ENCODE data around the gene OPRM1.
"Not testable (repeated sequence)": the region's sequence is repeated elsewhere in the genome, so short reads cannot be mapped to it uniquely, and the experiment has no call there.

The OPRM1 gene

GRCh38 chr6:154156135-154156896 is 117.3 kb downstream of the OPRM1 start:
- DNase-seq: peak; percentile 73

DNA sequence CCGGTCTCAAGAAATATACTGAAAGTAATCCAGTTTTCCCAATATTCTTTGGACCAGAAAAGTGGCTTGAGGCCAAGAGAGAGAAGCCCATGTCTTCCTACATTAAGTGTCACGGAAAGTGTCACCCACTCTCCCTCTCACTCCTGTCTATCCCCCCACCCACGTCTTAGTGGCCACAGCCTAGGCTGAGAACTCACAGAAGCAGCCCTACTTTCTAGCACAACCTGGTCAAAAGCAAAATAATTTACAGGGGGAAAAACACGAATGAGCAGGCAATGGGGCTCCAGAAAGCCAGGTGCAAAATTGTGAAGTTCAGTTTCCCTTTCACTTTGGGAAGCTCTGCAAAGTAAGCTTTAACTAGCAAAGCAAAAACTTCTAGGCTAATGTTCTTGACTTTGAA is 118.0 kb downstream of the OPRM1 start:
- DNase-seq: no peak

DNA sequence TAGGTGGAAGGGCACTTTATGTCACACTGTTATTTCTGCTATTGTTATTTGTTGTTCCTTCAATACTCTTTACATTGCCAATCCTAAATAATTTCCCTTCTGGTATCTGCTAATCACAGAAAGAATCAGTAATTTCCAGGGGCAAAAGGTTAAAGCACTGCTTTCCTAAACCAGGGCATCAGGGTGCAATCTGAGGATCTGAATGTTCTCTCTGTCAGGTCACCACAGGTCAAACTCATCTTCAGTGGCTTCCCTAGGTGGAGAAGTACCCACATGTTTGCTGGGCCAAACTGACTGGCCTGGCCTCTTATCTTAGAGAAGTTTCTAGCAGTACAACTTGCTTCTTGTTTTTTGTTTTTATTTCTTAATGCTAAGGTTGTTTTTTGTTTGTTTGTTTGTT is 118.7 kb downstream of the OPRM1 start:
- no peak for DNase-seq

DNA sequence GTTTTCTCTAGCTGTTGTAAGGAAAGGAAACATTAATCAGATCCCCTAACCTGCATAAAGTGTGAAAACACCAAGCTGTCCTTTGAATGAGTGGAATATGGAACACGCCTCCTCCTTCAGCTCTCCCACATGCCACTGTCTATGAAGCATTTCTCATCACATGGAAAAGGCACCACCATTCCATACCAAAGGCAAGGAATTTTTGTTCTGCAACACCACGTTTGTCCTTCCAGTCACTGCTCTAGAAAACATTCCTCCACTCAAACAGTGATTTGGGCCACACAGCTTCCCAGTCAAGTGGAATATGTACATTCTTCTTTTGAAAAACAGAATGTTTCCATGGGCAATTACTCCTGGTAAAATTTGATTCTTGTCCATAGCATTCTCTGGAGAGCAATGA is 120.1 kb downstream of the OPRM1 start:
- no peak for DNase-seq

DNA sequence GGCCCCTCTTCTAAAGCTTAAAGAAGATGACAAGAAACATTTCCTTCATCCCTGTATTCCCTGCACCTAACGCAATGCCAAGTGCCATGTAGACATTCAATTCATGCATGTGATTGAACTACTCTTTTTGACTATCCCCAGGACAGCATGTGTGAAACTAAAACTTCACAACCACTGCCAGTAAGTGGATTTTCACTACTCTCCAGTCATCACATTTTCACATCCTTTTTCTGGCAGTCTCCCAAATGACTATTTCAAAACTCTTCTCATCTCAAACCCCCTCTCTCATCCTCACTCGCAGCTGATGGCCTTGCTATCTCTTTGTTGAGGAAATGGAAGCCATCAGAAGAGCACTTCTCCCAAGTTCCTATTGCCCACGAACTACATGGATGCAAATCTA is 122.6 kb downstream of the OPRM1 start:
- DNase-seq: no peak

DNA sequence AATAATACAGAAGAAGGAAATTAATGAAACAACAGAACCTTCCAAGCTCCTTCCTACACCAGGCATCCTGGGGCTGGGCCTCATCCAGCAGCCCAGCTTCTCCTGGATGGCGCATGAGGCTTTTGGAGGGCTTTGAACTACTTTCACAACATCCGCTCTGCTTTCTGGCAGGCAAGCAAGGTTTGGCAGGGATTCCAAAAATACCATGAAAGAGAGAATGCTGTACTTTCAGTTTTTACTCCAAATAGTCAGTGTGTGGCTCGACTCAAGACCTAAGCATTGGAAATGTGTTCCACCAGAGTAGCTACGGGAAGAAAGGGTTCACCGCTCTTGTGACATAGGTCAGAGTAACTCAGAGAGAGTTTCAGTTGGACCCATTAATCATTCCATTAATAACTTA is 125.4 kb downstream of the OPRM1 start:
- DNase-seq: no peak

DNA sequence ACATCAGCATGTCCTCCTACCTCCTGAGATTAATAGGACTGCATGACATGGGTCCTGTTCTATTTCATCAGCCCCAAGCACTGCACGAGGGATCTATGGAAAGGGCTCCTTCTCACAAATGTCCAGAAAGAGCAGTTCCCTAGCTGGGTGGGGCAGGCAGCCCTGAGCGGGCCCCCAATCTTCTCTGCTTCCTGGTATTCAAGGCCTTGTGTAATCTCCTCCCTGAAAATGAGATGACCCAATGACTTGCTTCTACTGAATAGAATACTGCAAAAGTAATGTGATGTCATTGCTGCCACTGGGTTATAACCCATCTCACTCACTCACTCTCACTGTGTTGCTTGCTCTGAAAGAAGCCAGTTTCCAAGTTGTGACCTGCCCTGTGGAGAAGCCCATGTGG is 126.4 kb downstream of the OPRM1 start:
- no peak for DNase-seq

GRCh38 chr6:154166140-154166539 is 127.1 kb downstream of the OPRM1 start:
- DNase-seq: no peak

- peak; percentile 72 for DNase-seq
Measured at GRCh38 chr6:154167126-154167525, 128.1 kb downstream of the OPRM1 start.

GRCh38 chr6:154169193-154169847 is 130.3 kb downstream of the OPRM1 start:
- DNase-seq: no peak

DNA sequence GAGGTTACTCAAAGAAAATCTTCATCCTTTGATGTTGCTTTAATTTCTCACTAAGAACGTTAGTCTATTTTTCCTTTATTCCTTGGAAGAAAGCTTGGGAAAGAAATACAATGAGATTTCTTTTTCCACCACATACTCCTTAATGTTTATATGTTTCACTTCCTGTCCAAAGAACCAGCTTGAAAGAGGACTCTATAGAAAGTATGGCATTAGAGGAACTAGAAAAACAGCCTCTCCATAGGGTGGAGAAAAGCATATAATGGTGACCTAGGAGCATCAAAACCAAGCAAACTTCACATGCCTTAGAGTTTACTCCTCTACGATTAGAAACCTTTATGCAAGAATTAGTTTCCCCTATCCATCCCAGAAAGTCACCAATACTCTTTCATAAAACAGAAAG is 131.1 kb downstream of the OPRM1 start:
- no peak for DNase-seq

DNA sequence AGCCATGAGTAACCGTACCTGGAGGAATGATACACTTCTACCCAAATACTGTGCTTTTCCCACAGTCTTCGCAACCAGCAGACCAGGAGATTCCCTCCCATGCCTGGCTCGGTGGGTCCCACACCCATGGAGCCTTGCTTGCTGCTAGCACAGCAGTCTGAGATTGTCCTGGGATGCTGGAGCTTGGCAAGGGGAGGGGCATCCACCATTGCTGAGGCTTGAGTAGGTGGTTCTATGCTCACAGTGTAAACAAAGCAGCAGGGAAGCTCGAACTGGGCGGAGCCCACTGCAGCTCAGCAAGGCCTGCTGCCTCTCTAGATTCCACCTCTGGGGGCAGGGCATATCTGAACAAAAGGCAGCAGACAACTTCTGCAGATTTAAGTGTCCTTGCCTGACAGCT is 133.4 kb downstream of the OPRM1 start:
- DNase-seq: not testable (repeated sequence)

DNA sequence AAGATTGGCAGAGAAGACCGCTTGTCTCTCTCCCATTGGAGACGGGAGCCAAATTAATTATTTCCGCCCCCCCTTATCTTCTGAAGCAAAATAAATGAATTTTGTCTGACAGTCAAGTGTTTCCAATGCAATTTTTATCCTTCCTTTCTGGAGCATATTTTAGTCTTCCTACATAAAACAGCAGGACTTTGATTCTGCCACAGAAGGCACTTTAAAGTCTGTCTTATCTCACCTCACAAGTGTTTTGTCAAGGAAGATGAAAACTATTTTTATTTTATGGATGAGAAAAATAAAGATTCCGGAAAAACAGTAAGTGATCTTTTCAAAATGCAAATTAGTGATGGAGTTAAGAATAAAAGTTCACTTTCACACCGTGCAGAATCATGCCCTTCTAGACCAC is 140.4 kb downstream of the OPRM1 start:
- DNase-seq: no peak

- peak; percentile 70 for DNase-seq
Measured at GRCh38 chr6:154187203-154187602, 148.2 kb downstream of the OPRM1 start.

DNA sequence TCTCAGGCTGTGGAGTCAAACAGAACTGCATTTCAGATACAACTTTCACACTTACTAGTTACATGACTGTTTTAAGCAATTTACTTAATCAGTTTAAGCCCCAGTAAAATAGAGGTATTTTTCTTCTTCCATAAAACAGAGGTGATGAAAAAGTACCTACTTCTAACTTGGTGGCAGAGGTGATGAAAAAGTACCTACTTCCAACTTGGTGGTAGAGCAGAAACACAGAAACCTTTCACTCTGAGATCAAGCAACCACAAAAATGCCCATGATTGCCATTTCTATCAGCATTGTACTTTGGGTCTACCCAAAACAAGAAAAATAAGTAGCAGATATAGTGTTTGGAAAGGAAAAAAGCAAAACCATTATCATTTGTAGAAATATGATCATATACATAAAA is 148.7 kb downstream of the OPRM1 start:
- no peak for DNase-seq

DNA sequence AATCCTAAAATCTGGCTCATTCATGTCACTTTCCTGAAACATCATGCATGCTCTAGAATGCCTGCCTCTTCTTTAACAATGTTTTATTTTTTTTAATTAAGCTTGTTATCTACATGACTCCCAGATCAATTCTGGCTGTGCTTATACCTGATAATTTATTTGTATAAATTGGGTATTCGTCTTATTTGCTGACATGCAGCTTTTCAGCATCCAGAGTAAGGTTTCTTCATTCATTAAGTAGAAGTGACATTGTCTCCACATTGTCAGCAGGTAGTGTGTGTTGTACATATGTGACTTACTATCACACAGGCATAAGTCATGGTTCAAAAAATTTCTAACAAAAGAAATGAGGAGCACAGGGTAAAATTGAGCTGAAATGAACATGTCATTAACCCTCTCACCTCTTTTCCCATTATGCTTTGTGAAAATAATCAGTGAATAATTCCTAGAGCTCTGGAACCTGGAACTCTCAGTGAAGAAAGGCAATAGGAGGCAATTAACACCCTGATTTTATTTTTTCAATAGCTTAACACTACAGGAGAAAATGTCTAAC is 157.4 kb downstream of the OPRM1 start:
- no peak for DNase-seq

DNA sequence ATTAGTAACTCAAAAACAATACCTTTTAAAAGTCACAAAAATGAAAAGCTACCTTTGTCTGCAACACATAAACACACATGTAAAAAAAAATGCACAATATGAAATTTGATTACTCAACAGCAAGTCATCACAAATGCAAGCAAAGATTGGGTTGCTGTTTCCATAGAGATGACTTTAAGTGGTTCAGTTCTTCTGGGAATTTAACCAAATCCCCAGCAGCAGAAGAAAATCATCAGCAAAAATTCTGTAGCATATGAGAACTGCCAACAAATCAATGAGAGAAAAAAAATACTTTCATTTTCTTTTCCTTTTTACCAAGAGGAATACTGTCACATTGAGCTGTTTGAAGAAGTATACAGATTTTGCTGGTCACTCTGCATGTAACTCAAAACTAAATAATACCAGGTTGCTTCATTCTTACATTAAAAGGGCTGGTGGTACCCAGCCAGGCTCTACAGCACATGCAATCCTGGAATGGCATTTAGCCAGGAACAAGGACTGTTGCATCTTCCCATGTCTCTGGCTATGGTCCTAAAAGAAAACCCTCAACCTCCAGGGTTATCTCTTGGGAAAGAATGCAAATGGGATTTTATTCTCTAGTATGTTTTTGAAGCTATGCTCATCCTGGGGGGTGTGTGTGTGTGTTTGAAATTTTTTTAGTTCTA is 158.3 kb downstream of the OPRM1 start:
- DNase-seq: no peak

DNA sequence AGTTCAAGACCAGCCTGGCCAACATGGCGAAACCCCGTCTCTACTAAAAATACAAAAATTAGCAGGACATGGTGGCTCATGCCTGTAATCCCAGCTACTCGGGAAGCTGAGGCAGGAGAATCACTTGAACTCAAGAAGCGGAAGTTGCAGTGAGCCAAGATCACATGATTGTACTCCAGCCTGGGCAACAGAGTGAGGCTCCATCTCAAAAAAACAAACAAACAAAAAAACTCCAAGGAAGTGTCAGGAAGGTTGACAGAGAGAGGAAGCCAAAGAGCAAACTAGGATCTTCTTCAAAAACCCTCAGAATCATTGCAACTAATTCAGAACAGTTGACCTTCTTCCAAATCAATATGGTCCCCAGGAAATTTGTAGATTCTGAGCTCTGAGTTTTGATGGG is 162.6 kb downstream of the OPRM1 start:
- DNase-seq: not testable (repeated sequence)

- DNase-seq: no peak
Measured at GRCh38 chr6:154202339-154202738, 163.3 kb downstream of the OPRM1 start.

- DNase-seq: no peak
Measured at GRCh38 chr6:154202958-154203357, 163.9 kb downstream of the OPRM1 start.

DNA sequence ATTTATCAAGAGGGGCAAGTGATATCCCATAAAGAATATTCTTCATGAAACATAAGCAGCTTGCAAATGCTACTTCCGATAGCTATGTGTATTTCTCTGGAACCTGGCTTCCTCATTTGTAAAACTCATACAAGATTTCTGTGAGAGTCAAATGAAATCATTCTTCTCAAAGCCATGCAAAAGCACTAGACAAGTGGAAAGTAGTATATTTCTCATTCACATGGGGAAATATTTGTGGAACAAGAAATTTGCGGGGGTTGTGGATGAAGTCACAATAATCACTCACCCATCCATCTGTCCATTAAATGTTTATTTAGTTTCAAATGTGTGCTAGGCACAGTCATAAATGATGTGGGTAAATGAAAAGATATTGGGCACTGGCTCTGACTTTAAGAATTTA is 167.1 kb downstream of the OPRM1 start:
- DNase-seq: no peak

DNA sequence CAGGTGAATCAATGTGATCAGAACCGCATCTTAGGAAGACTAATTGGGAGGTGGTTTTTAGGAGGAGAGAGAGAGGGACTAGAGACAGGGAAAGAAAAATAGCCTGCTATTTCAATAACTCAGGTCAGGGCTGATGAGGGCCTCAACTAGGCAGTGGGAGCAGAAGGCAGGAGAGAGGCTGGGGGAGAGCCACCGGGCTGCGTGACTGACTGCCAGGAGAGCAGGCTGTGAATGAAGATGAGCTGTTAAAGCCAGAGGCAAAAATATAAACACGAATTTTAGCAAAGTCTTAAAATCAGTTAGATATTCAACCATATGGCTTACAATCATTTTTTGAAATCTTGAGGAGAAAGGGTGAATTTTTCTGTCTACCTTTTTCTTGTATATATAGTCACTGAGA is 168.0 kb downstream of the OPRM1 start:
- no peak for DNase-seq

- DNase-seq: no peak
Measured at GRCh38 chr6:154209555-154209954, 170.5 kb downstream of the OPRM1 start.

DNA sequence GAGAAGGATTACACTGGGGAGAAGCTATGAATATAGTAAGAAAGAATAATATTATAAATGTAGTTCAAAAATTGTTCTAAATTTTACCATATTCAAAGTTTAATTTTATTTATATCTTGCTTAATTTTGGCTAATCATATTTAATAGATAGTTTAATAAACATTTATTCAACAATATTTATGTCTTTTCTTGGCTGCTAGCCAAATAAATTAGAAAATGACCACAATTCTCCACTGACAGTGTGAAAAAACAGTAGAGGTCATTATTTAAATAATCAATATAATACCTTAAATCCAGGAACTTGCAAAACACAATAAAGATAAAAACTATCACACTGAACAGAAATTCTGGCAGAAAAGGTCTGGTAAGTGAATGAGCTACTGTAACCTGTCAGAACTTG is 171.6 kb downstream of the OPRM1 start:
- no peak for DNase-seq

All from NCI-H2029 (cell line).